Measurements from ENCODE around the gene PDGFD. TPM values are rescaled to one million over a fixed set of nuclear protein-coding genes. Genes with fewer than 3 reads are reported as not detected.

Gene PDGFD
- total RNA-seq, 1 donor from 2014 or later, result 2.2 TPM

DNA sequence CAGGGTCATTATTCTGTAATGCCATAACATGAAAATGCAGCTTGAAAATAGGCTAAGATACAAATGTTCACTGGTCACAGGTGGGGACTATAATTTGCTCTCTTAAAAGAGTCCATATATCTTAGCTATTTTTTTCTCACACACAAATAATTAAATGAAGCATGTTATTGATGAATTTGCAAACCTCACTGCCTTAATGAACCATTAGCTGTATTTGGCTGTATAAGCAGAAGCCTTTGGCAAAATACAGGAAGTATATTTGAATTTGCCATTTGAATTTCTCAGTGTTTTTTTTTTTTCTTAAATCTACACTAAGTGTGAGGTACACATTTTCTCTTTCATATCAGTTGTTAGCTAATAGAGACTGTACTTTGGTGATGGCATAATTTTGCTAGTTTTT, 88.9 kb downstream of the PDGFD start:
- TF ChIP-seq, protein P1, sequence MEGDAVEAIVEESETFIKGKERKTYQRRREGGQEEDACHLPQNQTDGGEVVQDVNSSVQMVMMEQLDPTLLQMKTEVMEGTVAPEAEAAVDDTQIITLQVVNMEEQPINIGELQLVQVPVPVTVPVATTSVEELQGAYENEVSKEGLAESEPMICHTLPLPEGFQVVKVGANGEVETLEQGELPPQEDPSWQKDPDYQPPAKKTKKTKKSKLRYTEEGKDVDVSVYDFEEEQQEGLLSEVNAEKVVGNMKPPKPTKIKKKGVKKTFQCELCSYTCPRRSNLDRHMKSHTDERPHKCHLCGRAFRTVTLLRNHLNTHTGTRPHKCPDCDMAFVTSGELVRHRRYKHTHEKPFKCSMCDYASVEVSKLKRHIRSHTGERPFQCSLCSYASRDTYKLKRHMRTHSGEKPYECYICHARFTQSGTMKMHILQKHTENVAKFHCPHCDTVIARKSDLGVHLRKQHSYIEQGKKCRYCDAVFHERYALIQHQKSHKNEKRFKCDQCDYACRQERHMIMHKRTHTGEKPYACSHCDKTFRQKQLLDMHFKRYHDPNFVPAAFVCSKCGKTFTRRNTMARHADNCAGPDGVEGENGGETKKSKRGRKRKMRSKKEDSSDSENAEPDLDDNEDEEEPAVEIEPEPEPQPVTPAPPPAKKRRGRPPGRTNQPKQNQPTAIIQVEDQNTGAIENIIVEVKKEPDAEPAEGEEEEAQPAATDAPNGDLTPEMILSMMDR (IDR thresholded peaks at IDR 0.05), result no peak
- H3K36me3 Mint-ChIP-seq (ENCODE audit: unreplicated experiment), result no peaks in the 10 kb centered on the region
- no peaks in the 10 kb centered on the region for H3K9me3 Mint-ChIP-seq (ENCODE audit: unreplicated experiment)
- DNase-seq (ENCODE audit: extremely low spot score, unreplicated experiment), result no peak
- H3K27ac Mint-ChIP-seq (ENCODE audit: unreplicated experiment), result no peak overlapping the region
- no peak overlapping the region for H3K4me3 Mint-ChIP-seq (ENCODE audit: unreplicated experiment)
- peaks cover 5% of the 10 kb centered on the region for H3K27me3 Mint-ChIP-seq (ENCODE audit: unreplicated experiment)
- no peaks in the 10 kb centered on the region for H3K4me1 Mint-ChIP-seq (ENCODE audit: unreplicated experiment)

DNA sequence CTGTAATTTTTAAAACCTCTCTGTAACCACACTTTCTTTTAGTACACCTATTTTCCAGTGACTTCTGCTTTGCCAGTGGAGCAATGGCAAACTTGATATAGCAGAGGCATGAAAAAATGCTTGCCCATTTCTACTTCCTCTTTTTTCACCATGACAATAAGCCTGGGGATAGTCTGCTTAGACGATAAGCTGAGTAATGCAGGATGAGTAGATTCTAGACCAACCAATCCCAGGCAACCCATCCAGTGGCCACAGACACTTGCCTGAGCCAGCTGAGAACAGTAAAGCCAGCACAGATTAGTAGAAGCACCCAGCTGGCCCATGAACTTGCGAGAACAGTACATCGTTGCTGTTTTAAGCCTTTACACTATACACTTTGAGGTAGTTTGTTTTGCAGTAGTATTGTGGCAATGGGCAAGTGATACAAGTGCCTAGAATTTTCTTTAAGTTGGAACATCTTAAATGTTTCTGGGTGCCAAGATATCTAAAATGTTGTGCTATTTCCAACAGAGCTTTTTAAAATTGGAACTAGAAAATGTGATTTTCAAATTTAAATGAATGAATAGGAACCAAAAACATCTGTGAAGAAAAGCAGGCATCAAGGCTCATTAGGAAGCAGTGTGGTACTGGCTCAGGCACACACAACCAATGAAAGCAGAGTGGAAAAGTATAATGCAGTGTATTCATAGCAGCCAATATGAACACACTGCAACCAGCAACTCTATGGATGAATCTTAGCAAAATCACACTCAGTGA, 89.8 kb downstream of the PDGFD start:
- Mint-ChIP-seq H3K27me3 (ENCODE audit: unreplicated experiment) (peaks cover 5% of the 10 kb centered on the region), H3K27ac (ENCODE audit: unreplicated experiment) (no peak overlapping the region), H3K4me1 (ENCODE audit: unreplicated experiment) (no peaks in the 10 kb centered on the region), H3K9me3 (ENCODE audit: unreplicated experiment) (no peaks in the 10 kb centered on the region), H3K4me3 (ENCODE audit: unreplicated experiment) (no peak overlapping the region), H3K36me3 (ENCODE audit: unreplicated experiment) (no peaks in the 10 kb centered on the region)
- TF ChIP-seq, protein P1 (IDR thresholded peaks at IDR 0.05), result no peak
- no peak for DNase-seq (ENCODE audit: extremely low spot score, unreplicated experiment)

DNA sequence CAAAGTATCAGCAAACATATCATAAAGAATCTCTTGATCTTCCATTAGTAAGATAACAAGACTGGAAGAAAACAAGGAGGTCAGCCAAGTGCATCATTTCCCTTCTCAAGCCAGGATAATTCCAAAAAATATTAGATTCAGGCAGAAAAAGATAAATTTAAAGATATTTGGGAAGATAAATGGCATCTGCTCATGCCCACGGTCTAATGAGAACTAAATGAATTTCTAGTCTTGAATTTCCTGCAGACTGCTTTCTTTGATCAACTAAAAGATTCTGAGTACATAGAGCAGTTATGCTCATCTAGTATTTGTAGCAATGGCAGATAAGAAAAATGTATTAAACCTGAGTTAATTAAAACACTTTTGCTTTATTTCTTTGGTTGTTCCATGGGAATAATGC, 96.4 kb downstream of the PDGFD start:
- peaks cover 5% of the 10 kb centered on the region for H3K27me3 Mint-ChIP-seq (ENCODE audit: unreplicated experiment)
- no peaks in the 10 kb centered on the region for H3K9me3 Mint-ChIP-seq (ENCODE audit: unreplicated experiment)
- no peak overlapping the region for H3K4me3 Mint-ChIP-seq (ENCODE audit: unreplicated experiment)
- no peak overlapping the region for H3K27ac Mint-ChIP-seq (ENCODE audit: unreplicated experiment)
- H3K4me1 Mint-ChIP-seq (ENCODE audit: unreplicated experiment), result no peaks in the 10 kb centered on the region
- no peak for DNase-seq (ENCODE audit: extremely low spot score, unreplicated experiment)
- H3K36me3 Mint-ChIP-seq (ENCODE audit: unreplicated experiment), result no peaks in the 10 kb centered on the region
- TF ChIP-seq, protein P1 (IDR thresholded peaks at IDR 0.05), result no peak

DNA sequence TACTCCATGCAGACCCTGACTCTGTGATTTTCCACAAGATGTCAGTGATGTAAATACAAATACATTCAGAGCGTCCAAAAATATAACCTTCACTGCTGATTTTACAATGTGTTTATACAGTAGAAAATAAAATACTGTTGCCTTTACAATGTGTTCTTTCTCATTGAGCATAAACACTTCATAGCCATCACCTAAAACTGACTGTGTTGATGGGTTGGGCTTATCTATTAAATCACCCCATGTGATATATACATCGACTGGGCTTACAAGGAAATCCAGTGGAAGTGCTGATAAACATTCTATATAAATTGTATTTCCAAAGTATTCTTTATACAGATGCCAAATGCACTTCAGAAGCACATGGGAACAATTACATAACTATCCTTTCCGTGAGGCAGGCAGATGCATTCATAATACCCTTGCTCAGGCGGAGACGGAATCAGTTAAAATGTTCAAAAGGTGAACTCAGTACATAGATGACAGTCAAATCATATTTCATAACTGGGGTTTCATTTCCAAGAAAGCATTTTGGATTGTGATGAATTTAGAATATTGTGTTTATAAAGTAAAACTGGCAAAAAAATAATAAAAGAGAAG, 99.8 kb downstream of the PDGFD start:
- TF ChIP-seq, protein P1 (IDR thresholded peaks at IDR 0.05), result no peak
- no peak overlapping the region for H3K27ac Mint-ChIP-seq (ENCODE audit: unreplicated experiment)
- peaks cover 5% of the 10 kb centered on the region for H3K27me3 Mint-ChIP-seq (ENCODE audit: unreplicated experiment)
- H3K9me3 Mint-ChIP-seq (ENCODE audit: unreplicated experiment), result no peaks in the 10 kb centered on the region
- H3K36me3 Mint-ChIP-seq (ENCODE audit: unreplicated experiment), result no peaks in the 10 kb centered on the region
- H3K4me1 Mint-ChIP-seq (ENCODE audit: unreplicated experiment), result no peaks in the 10 kb centered on the region
- no peak for DNase-seq (ENCODE audit: extremely low spot score, unreplicated experiment)
- H3K4me3 Mint-ChIP-seq (ENCODE audit: unreplicated experiment), result no peak overlapping the region

DNA sequence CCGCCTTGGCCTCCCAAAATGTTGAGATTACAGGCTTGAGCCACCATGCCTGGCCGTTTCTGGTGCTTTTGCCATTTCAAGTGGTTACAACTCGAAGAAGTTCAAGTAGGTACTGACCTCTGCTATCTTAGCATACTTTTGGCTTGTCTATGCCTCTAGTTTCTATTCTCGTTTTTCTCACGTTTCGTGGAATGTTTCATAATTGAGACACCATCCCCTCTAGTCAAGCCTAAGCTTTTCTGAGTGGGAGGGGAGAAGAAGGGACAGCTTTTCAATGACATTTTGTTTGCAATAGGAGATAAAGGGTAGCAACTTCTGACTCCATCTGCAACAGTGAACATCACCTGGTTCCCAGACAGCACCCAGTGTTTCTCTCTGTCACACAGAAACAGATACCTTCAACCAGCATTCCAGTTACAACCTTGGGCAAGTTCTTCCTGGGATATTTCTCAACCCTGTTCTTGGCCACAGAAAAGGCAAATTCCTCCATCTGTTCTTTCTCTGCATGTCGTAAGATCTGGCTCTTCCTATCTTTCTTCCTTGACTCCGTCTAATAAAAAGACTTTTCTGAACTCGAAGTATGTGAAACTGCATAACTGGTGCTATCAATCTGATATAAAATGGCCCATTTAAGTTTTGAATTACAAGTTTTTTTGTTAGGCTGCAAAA, 102.0 kb downstream of the PDGFD start:
- H3K27ac Mint-ChIP-seq (ENCODE audit: unreplicated experiment), result no peak overlapping the region
- H3K27me3 Mint-ChIP-seq (ENCODE audit: unreplicated experiment), result peaks cover 2% of the 10 kb centered on the region
- no peaks in the 10 kb centered on the region for H3K36me3 Mint-ChIP-seq (ENCODE audit: unreplicated experiment)
- H3K4me1 Mint-ChIP-seq (ENCODE audit: unreplicated experiment), result no peaks in the 10 kb centered on the region
- TF ChIP-seq, protein P1 (IDR thresholded peaks at IDR 0.05), result no peak
- no peak for DNase-seq (ENCODE audit: extremely low spot score, unreplicated experiment)
- H3K4me3 Mint-ChIP-seq (ENCODE audit: unreplicated experiment), result no peak overlapping the region
- no peaks in the 10 kb centered on the region for H3K9me3 Mint-ChIP-seq (ENCODE audit: unreplicated experiment)

Measured in osteocyte (in vitro differentiated cells).